GM21360 (cell line): ENCODE results near the gene SSUH2.
"Not testable (repeated sequence)": the region's sequence is repeated elsewhere in the genome, so short reads cannot be mapped to it uniquely, and the experiment has no call there.

ENCODE experiments used
- ATAC-seq: cut with Tn5 transposase; IDR thresholded peaks from one replicate; pipeline ENCODE4 v1.9.1; 2021; ENCODE audit warnings: mild to moderate bottlenecking, moderate library complexity; ENCODE audit not compliant: unreplicated experiment

SSUH2 gene

GRCh38 chr3:8659242-8659641, 14.6 kb upstream of the SSUH2 start:
- no peak for ATAC-seq

- peak; percentile 83 for ATAC-seq
Measured at GRCh38 chr3:8658306-8659212, 14.0 kb upstream of the SSUH2 start.

- ATAC-seq: peak; percentile 50
Measured at GRCh38 chr3:8657804-8658305, 13.3 kb upstream of the SSUH2 start.

GRCh38 chr3:8656240-8656639, 11.6 kb upstream of the SSUH2 start:
- no peak for ATAC-seq

- ATAC-seq: no peak
Measured at GRCh38 chr3:8655387-8655835, 10.8 kb upstream of the SSUH2 start.

- not testable (repeated sequence) for ATAC-seq
Measured at GRCh38 chr3:8654572-8655329, 10.2 kb upstream of the SSUH2 start.

- ATAC-seq: no peak
Measured at GRCh38 chr3:8653800-8654408, 9.3 kb upstream of the SSUH2 start.

- ATAC-seq: no peak
Measured at GRCh38 chr3:8652324-8652987, 7.9 kb upstream of the SSUH2 start.

GRCh38 chr3:8651418-8652323, 7.1 kb upstream of the SSUH2 start:
- ATAC-seq: no peak

GRCh38 chr3:8650583-8651416, 6.2 kb upstream of the SSUH2 start:
- no peak for ATAC-seq

GRCh38 chr3:8649757-8650156, 5.2 kb upstream of the SSUH2 start:
- no peak for ATAC-seq

- no peak for ATAC-seq
Measured at GRCh38 chr3:8648909-8649741, 4.5 kb upstream of the SSUH2 start.

GRCh38 chr3:8647137-8647985, 2.8 kb upstream of the SSUH2 start:
- ATAC-seq: no peak

- ATAC-seq: no peak
Measured at GRCh38 chr3:8646313-8646938, 1.8 kb upstream of the SSUH2 start.

GRCh38 chr3:8645712-8646111, 1.1 kb upstream of the SSUH2 start:
- no peak for ATAC-seq

GRCh38 chr3:8643693-8644365, 769 bp downstream of the SSUH2 start:
- no peak for ATAC-seq
